GM18526 (cell line): Measurements from ENCODE around the gene CDS2.

Experiments used
- POLR2A ChIP-seq: IDR thresholded peaks from 3 replicates; pipeline ENCODE4 v1.6.1; 2011; ENCODE audit not compliant: insufficient read length; ENCODE audit errors: extremely low read depth

Gene CDS2

GRCh38 chr20:5184684-5185083 is 57.9 kb downstream of the CDS2 start:
- TF ChIP-seq POLR2A, result no peak

GRCh38 chr20:5187122-5187521 is 60.3 kb downstream of the CDS2 start:
- TF ChIP-seq POLR2A, result no peak

- TF ChIP-seq POLR2A, result no peak
Observed at GRCh38 chr20:5188736-5189135, 61.9 kb downstream of the CDS2 start.

GRCh38 chr20:5189917-5190316 is 63.1 kb downstream of the CDS2 start:
- no peak for TF ChIP-seq POLR2A

- no peak for TF ChIP-seq POLR2A
Observed at GRCh38 chr20:5190444-5190843, 63.6 kb downstream of the CDS2 start.

- TF ChIP-seq POLR2A, result no peak
Observed at GRCh38 chr20:5191829-5192569, 65.2 kb downstream of the CDS2 start.

- no peak for TF ChIP-seq POLR2A
Observed at GRCh38 chr20:5192570-5193431, 66.0 kb downstream of the CDS2 start.

GRCh38 chr20:5195655-5196054 is 68.8 kb downstream of the CDS2 start:
- TF ChIP-seq POLR2A, result no peak

GRCh38 chr20:5196149-5196548 is 69.3 kb downstream of the CDS2 start:
- TF ChIP-seq POLR2A, result no peak

- TF ChIP-seq POLR2A, result no peak
Observed at GRCh38 chr20:5197270-5197827, 70.5 kb downstream of the CDS2 start.

GRCh38 chr20:5197847-5198650 is 71.2 kb downstream of the CDS2 start:
- TF ChIP-seq POLR2A, result no peak

GRCh38 chr20:5198651-5198924 is 71.8 kb downstream of the CDS2 start:
- no peak for TF ChIP-seq POLR2A

GRCh38 chr20:5203380-5203779 is 76.6 kb downstream of the CDS2 start:
- TF ChIP-seq POLR2A, result no peak

- TF ChIP-seq POLR2A, result no peak
Observed at GRCh38 chr20:5205348-5206210, 78.8 kb downstream of the CDS2 start.

- TF ChIP-seq POLR2A, result no peak
Observed at GRCh38 chr20:5207138-5207537, 80.3 kb downstream of the CDS2 start.
